GM03348 (cell line): Measurements from ENCODE around the gene RAB3C.
"Not testable (repeated sequence)": the region's sequence is repeated elsewhere in the genome, so short reads cannot be mapped to it uniquely, and the experiment has no call there.

Experiments used
- DNase-seq: peaks from one replicate; pipeline ENCODE4 v3.0.0; 2012; ENCODE audit warnings: low spot score

Gene RAB3C

GRCh38 chr5:58582803-58583491 lies at the start of gene RAB3C:
TSS of gene RAB3C (plus strand) at chr5:58583075. CDS start at chr5:58583209, 134 bp downstream.
- DNase-seq, result peak; percentile 94

- DNase-seq, result not testable (repeated sequence)
These were observed 40.9 kb upstream of the RAB3C start for GRCh38 chr5:58541935-58542334.

GRCh38 chr5:58542709-58543108 lies 40.2 kb upstream of the RAB3C start:
- no peak for DNase-seq

GRCh38 chr5:58543723-58544122 lies 39.2 kb upstream of the RAB3C start:
- DNase-seq, result no peak

- DNase-seq, result no peak
These were observed 38.7 kb upstream of the RAB3C start for GRCh38 chr5:58544195-58544594.

- DNase-seq, result no peak
These were observed 37.9 kb upstream of the RAB3C start for GRCh38 chr5:58544926-58545325.

GRCh38 chr5:58545912-58546311 lies 37.0 kb upstream of the RAB3C start:
- no peak for DNase-seq

GRCh38 chr5:58548068-58548467 lies 34.8 kb upstream of the RAB3C start:
- DNase-seq, result no peak

- DNase-seq, result no peak
These were observed 31.4 kb upstream of the RAB3C start for GRCh38 chr5:58551492-58551891.

- not testable (repeated sequence) for DNase-seq
These were observed 25.1 kb upstream of the RAB3C start for GRCh38 chr5:58557665-58558338.

- not testable (repeated sequence) for DNase-seq
These were observed 19.7 kb upstream of the RAB3C start for GRCh38 chr5:58563016-58563700.

- DNase-seq, result not testable (repeated sequence)
These were observed 18.6 kb upstream of the RAB3C start for GRCh38 chr5:58564043-58564832.

- DNase-seq, result no peak
These were observed 17.8 kb upstream of the RAB3C start for GRCh38 chr5:58565033-58565432.

GRCh38 chr5:58571501-58571900 lies 11.4 kb upstream of the RAB3C start:
- DNase-seq, result no peak

- DNase-seq, result not testable (repeated sequence)
These were observed 9.9 kb upstream of the RAB3C start for GRCh38 chr5:58572973-58573372.

GRCh38 chr5:58579781-58580180 lies 3.1 kb upstream of the RAB3C start:
- no peak for DNase-seq

- DNase-seq, result no peak
These were observed 664 bp upstream of the RAB3C start for GRCh38 chr5:58582019-58582802.

GRCh38 chr5:58595952-58596351 lies 13.1 kb downstream of the RAB3C start:
- no peak for DNase-seq

GRCh38 chr5:58598440-58598839 lies 15.6 kb downstream of the RAB3C start:
- DNase-seq, result no peak

- no peak for DNase-seq
These were observed 16.3 kb downstream of the RAB3C start for GRCh38 chr5:58599217-58599616.

- DNase-seq, result not testable (repeated sequence)
These were observed 17.7 kb downstream of the RAB3C start for GRCh38 chr5:58600613-58601012.
